ENCODE results near the gene SLC7A1.

The SLC7A1 gene

DNA sequence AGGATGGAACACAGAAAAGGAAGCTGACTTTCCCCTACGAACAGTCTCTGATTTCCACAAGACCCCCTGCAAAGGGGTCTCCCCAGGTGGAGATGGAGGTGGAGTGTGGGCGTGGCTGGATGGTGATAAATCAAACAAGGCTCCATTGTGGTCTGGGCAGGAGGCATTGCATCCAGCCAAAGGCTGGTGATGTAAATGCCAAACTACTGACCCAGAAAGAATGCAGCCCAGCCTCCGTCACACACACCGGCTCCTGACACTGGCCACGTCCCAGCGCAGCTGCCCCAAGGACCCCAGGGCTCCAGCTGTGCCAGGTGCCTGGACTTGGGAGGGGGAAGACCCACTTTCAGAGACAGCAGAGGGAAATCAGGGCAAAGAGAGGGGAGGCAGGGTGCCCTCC lies 6.3 kb downstream of the SLC7A1 start:
- no peak for DNase-seq (ENCODE audit: low spot score)
- in situ Hi-C loops (cut with MboI; ENCODE audit: low sequenced_read_pairs, unreplicated experiment): no loop called here
- TF ChIP-seq, protein P1, sequence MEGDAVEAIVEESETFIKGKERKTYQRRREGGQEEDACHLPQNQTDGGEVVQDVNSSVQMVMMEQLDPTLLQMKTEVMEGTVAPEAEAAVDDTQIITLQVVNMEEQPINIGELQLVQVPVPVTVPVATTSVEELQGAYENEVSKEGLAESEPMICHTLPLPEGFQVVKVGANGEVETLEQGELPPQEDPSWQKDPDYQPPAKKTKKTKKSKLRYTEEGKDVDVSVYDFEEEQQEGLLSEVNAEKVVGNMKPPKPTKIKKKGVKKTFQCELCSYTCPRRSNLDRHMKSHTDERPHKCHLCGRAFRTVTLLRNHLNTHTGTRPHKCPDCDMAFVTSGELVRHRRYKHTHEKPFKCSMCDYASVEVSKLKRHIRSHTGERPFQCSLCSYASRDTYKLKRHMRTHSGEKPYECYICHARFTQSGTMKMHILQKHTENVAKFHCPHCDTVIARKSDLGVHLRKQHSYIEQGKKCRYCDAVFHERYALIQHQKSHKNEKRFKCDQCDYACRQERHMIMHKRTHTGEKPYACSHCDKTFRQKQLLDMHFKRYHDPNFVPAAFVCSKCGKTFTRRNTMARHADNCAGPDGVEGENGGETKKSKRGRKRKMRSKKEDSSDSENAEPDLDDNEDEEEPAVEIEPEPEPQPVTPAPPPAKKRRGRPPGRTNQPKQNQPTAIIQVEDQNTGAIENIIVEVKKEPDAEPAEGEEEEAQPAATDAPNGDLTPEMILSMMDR (IDR thresholded peaks at IDR 0.05; ENCODE audit: borderline replicate concordance, control extremely low read depth, extremely low read depth, insufficient read depth, missing control alignments): no peak

DNA sequence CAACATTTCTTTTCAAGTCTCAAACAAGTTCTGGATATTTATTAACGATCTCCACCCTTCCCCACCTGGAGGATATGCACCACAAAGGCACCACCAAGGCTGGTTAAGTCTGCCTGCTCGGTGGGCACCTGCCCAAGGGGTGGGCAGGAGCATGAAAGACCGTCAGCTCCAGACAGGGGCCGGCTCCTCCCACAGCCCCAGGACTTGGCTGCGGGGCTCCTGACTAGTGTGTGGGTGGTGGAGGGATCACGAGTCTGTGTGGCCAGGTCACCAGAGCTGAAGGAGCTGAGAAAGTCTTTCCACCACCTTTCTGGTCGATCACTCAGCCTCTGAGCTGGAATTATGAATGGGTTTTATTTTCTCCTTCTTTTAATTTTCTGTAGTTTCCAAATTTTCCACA lies 7.8 kb downstream of the SLC7A1 start:
- in situ Hi-C loops (cut with MboI; ENCODE audit: low sequenced_read_pairs, unreplicated experiment): no loop called here

DNA sequence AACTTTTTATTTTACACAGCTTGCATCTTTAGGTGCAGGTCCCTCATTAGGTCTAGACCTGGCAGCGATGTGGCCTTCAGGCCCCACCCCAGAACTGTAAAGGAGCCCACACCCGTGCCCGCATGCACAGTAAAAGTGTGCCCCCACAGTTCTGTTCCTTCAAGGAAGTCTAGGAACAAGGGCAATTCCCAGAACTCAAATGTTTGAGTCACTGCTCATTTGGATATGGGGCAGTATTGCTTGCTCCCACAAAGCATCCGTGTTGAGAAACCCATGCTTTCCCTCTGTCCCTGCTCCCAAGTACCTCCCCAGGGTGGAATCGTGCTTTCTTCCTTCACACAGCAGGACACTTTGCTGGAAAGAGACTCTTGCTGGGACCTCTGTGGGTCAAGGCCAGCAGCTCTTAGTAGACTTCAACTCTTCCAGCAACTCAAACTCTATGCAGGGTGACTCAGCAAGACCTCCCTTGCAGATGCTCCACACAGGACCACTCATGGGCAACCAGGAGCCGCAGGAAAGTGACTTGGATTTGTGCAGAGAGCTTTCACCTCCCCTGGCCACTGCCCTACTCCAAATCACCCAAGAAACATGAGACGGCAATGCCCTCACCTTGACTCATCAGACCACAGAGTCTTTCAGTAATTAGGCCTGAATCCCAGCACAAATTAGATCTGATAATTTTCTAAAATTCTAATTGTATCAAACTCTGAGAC lies 12.3 kb downstream of the SLC7A1 start:
- TF ChIP-seq, protein P1 (IDR thresholded peaks at IDR 0.05; ENCODE audit: borderline replicate concordance, control extremely low read depth, extremely low read depth, insufficient read depth, missing control alignments): no peak
- no peak for DNase-seq (ENCODE audit: low spot score)
- in situ Hi-C loops (cut with MboI; ENCODE audit: low sequenced_read_pairs, unreplicated experiment): no loop called here

More for the DNA sequence above, 7.8 kb downstream of the SLC7A1 start:
- DNase-seq (ENCODE audit: low spot score): no peak
- TF ChIP-seq, protein P1 (IDR thresholded peaks at IDR 0.05; ENCODE audit: borderline replicate concordance, control extremely low read depth, extremely low read depth, insufficient read depth, missing control alignments): no peak

DNA sequence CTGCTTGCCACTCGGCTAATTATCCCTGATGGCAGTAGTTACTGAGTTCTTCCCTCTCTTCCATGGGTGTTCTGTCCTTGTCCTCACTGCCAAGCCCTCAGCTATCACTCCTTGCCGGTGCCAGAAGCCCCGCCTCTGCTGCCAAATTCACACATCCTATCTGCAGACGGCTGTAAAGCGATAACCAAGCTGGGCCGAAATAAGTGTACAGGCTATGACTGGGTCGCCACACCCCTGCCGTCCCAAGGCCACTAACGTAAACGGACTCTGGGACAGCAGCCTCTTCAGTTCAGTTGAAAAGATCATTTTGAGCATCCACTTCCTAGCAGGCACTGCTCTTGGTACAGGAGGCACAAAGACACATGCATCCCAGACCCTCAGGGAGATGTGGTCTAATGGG lies 13.3 kb downstream of the SLC7A1 start:
- no peak for DNase-seq (ENCODE audit: low spot score)
- TF ChIP-seq, protein P1 (IDR thresholded peaks at IDR 0.05; ENCODE audit: borderline replicate concordance, control extremely low read depth, extremely low read depth, insufficient read depth, missing control alignments): no peak
- in situ Hi-C loops (cut with MboI; ENCODE audit: low sequenced_read_pairs, unreplicated experiment): no loop called here

DNA sequence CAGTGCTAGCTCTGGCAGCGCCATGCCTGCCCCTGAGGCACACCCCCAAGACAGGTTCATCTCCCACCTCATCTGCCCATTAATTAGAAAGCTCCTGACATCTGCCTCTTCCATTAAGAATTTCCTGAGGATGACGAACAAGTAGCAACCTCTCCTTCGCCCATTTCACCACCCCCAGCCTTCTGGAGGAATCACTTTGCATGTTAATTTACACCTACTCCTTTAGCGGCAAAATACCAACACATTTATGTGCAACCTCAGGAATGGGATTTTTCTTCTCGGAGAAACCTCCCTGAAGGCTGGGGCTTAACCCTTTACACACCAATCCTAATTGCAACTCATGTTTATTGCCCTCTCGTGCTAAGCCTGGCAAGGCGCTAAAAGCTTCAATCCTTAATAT lies 13.8 kb downstream of the SLC7A1 start:
- TF ChIP-seq, protein P1 (IDR thresholded peaks at IDR 0.05; ENCODE audit: borderline replicate concordance, control extremely low read depth, extremely low read depth, insufficient read depth, missing control alignments): no peak
- in situ Hi-C loops (cut with MboI; ENCODE audit: low sequenced_read_pairs, unreplicated experiment): no loop called here
- DNase-seq (ENCODE audit: low spot score): no peak

DNA sequence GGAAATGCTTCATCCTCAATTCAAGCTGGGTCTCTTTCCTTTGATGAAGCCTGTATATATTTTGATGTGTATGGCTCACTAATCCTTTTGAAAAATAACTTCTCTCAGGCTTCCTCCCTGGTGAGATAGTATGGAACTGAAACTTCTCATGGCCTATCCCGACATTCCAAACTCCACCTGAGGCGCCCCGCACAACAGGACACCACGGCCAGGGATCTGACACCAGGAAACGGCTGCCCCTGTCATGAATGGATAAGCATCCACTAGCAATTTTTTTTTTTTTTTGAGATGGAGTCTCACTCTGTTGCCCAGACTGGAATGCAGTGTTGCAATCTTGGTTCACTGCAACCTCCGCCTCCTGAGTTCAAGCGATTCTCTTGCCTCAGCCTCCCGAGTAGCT lies 16.4 kb downstream of the SLC7A1 start:
- TF ChIP-seq, protein P1 (IDR thresholded peaks at IDR 0.05; ENCODE audit: borderline replicate concordance, control extremely low read depth, extremely low read depth, insufficient read depth, missing control alignments): no peak
- in situ Hi-C loops (cut with MboI; ENCODE audit: low sequenced_read_pairs, unreplicated experiment): no loop called here
- DNase-seq (ENCODE audit: low spot score): no peak

Data from GM13976 (cell line).